CD4-positive, alpha-beta T cell treated with Interleukin-15 for 4 hours (primary cell): ENCODE data around the gene PLA2G4D.

ENCODE experiments used
- DNase-seq: peaks from one replicate; pipeline ENCODE4 v3.0.0-alpha.2; 2020; ENCODE audit warnings: low spot score

PLA2G4D gene

DNA sequence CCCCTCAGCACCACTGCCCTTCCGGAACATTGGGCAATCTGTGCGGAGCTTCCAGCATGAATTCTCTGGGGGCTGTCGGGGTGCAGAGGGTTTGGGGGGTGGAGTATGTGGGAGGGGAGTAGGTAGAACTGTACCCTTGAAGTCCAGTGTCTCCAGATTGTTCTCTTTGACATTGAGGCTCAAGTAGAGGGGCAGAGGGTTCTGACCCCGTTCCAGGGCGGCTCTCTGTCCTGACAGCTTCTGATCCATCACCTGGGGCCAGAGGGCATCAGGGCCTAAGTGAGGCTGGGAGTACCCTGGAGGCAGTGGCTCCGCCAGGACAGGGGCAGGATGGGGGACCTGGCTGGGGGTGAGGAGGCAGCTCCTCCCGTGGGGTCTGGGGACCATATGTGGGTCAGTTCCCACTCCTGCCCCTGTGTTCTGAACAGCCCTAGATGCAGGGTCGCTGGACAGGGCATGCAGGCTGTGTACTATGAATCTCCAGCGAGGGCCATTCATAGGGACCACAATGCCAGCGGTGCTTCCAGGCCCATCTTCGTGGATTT lies 22.1 kb downstream of the PLA2G4D start:
- DNase-seq, result no peak

DNA sequence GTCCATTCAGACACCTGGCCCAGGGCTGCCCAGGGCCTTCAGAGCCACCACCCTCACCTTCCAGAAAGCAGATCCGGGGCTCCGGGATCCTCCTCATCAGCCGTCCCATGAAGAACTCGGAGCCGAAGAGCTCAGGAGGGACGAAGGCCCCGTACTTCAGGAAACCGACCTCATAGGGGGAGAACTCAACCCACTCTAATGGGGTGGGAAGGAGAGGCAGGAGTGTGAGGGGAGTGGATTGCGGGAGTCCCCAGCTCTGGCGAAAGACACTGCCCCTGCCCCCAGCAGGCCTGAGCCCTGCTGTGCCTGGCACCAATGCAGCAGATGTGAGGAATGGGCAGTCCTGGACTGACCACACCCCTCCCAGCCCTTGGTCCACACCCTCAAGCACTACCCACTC lies 22.6 kb downstream of the PLA2G4D start:
- no peak for DNase-seq

DNA sequence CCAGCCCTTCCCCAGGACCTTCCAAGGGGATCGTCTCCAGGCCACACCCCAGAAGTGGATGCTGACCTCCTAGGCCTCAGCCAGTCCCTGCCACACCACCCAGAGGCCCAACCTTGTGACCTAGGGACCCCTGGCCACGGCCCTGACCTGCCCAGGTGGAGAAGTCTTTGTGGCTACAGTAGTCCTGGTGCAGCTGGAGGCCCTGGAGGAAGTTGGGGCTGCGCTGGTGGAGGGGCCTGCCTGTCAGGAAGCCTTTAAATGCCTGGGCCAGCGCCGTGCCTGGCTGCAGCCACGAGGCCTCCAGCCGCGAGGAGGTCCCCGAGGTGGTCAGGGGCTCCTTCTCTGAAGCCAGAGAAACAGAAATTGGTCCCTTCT lies 23.4 kb downstream of the PLA2G4D start:
- no peak for DNase-seq

DNA sequence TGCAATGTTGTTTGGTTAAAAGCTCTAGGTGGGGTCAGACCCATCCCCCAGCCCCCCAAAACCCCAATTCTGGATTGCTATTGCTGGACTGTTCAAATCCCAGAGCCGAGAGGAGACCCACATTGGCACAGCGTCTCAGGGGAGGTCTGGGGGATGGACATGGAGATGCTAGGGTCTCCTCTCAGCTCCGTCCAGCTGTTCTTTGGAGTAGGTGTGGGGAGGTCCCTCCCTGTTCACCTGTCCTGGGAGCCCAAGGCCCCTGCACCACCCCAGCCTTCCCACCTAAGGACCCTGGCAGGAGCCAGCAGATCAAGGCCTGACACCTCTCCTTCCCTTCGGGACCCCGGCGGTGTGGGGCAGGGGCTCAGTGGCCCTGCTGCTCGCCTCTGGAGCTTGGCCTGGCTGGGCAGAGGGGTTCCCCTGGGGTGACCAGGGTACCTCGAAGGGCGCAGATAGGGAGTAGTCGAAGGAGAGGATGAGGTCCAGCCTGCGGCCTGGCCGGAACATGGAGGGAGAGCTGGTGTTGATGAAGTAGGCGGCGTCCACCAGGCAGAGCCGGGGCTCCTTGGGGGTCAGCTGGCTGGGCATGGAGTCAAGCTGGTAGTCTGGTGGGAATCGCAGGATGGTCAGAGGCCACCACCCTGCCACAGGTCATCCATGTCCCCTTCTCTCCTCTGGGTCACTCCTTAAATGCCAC lies 23.9 kb downstream of the PLA2G4D start:
- DNase-seq, result no peak

DNA sequence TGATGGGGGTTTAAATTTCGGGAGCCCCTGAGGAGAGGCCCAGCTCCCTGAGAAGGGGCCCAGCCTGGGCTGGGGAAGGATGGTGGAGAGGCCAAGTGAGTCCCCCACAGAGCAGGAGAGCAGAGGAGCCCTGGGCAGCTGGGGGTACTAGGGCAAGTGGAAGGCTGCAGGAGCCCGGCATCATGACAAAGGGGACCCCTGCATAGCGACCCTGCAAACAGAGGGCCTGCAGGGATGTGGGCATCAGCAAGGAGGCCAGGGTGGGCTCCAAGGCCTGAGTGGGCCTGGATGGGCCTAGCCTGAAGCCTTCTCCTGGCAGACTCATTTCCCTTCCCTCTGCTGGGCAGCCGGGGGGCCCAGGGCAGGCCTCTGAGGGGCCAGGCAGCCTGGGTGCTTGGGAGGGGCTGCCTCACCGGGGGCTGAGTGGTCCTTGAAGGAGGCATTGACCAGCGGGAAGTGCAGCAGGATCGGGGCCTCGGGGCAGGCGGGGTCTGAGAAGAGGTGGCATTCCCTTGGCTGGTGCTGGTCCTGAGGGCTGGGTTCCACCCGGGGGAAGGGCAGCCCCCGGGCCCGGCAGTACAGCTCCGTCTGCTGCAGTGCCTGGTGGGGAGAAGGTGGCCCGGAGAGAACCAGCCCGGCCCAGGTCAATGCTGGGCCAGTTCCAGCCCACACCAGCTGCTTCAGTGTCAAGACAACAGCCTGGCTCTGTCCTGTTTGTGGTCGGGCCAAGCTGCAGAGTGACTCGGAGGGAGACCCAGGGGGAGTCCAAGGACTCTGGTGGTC lies 24.7 kb downstream of the PLA2G4D start:
- no peak for DNase-seq

DNA sequence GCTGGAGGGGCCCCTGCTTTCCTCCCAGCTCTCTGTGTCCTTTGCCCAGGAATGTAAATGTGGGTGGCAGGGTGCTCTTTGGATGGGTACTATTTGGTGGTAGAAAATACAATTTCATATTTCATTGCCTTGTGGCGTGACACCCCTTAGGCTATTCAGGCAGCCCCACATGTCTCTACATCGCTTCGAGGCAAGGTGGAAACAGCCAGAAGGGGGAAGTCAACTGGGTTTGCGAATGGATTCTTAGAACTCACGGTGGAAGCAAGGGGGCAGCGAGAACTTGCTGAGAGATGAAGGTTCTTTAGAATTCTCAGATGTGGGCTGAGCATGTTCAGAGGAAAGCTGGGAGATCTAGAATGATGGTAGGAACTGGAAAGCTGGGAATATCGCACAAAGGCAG lies 25.3 kb downstream of the PLA2G4D start:
- no peak for DNase-seq

DNA sequence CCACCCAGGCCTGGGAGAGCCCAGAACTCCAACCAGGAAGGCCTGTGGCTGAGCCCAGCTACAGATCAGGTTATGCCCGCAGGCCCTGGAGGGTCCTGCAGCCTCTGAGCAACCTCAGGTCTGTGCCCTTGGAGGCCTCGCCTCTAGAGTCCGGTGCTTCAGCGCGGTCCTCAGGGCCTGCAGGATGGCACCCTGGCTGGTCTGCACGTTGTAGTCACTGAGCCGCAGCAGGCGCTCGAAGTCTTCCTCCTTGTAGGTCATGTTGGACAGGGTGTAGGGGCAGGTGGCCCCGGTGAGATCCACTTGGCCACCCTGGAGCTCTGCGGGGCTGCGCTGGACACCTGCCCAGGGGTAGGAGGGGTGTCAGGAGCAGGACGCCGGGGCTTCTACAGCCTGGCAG lies 25.8 kb downstream of the PLA2G4D start:
- no peak for DNase-seq

DNA sequence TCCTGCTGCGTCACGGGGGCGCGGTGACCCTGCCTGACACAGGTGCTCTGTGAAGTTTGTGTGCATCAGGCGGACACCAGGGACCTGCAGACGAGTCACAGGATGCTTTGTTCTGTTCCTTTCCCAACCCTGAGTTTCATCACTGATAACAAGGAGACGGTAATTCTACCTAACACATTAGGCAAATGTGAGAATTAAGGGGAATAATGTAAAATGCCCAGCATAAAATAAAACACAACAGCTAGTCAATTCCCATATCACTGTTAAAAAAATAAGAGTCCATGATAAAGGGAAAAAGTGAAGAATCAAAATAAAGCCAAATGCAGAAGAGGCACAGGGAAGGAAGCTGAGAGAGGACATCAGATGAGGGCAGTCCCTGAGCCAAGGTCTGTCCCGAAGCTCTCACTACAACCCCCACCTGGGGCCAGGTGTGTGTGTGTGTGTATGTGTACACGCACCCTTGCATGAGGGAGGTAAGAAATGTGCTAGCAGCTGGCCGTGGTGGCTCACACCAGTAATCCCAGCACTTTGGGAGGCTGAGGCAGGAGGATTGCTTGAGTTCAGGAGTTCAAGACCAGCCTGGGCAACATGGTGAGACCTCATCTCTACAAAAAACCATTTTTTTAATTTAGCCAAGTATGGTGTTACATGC lies 27.5 kb downstream of the PLA2G4D start:
- no peak for DNase-seq

DNA sequence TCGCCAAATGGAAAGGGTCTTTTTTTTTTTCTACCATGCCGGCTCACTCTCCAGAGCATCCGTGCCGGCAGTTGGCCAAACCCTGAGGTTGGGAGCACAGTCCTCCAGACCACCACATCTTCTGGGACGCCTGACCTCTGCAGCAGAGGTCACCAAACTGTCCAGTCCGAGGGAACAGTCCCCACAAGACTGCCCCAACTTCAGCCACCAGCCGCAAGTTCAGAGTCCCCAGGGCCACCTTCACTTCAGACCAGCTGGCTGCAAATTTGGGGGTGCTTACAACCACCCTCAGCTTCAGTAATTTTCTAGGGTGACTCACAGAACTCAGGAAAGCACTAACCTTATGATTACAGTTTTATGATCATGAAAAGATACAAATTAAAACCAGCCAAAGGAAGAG lies 28.9 kb downstream of the PLA2G4D start:
- no peak for DNase-seq

DNA sequence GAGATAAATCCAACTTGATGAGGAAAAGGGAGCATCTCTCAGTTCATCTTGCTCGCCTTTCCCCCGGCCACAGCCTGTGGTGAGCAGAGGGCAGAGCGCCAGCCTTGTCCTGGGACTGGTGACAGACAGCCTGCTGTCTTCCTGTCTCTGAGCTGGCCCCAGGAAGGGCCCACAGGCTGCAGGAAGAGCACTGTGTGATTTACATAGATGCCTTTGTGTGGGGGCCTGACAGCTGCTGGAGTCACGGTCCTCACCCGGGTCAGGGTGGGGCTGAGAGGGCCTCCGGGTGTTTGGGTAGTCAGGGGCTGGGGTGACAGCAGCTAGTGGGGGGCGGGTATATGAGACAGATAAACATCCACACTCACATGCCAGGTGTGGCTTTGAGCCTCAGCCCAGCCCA lies 29.3 kb downstream of the PLA2G4D start:
- no peak for DNase-seq

DNA sequence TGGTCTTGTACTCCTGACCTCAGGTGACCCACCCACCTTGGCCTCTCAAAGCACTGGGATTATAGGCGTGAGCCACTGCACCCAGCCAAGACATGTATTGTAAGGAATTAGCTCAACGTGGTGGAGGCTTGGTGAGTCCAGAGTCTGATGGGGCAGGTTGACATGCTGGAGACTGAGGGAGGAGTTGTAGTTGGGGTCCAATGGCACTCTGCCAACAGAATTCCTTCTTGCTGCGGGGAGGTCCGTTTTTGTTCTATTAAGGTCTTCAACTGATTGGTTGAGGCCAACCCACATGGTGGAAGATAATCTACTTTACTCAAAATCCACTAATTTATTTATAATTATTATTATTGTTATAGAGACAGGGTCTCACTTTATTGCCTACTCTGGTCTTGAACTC lies 30.1 kb downstream of the PLA2G4D start:
- no peak for DNase-seq

DNA sequence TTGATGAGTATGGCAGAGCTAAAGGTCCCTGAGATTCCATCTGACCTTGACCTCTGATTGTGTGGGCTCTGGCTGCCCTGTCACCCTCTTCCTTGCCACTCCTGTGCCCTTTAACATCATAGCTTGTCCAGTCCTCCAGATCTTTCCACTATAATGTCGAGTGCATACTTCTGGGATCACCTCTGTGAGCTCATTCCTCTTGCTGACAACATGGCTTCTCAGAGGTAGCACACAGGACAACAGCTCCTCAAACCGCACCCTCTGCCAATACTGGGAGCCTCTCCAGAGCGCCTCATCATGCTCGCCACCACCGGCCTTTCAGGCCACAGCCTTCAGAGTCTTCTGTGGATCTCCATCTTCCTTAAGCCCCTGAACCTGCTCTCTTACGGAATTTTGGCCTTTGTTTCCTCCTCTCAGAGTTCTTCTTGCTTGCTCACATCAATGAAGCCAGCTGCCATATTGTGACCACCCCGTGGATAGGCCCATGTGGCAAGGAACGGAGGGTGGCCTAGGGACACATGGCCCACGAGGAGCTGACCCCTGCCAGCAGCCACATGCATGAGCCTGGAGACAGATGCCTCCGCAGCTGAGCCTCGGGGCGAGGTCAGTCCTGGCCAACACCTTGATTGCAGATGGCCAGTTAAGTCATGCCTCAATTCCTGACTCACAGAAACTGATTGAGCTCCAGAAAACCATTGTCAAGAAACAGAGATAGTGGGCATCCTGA lies 31.1 kb downstream of the PLA2G4D start:
- no peak for DNase-seq

DNA sequence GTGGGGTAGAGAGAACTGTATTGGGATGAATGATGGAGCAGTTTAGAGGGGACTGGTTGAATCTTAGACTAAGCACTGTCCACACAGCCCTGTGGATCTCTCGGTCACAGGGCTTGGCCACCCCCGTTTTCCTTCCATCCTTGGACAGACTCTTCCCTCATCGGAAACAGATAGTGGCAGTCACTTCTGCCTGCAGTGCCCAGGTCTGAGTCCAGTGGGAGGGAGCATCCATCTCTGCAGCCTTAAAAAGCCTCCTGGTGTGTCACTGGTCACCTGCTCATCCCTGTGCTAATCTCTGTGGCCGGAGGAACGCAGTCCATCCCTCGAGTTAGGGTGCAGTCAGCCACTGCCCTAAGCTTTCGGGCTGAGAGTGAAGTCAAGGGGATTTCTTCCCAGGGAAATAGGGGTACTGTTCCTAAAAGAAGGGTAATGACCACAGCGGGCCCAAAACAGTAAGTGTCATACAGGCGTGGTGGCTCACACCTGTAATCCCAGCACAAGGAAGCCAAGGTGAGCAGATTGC lies 32.0 kb downstream of the PLA2G4D start:
- no peak for DNase-seq

DNA sequence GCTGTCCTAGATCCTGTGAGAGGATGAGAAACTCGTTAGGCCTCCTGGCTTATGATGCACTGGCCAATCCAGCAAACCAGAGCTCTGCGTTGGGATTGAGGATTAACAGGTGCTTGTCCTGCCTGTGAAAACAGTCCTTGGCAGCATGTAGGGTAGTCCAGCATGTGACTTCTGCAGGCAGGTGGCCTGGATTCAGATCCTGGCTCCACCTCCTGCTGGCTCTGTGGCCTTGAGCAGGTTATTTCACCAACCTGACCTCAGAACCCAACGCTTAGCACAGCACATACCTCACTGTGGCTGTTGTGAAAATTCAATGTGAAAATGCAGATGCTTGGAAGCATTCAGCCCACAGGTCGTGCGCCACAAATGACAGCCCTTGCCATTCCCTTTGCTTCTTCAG lies 33.6 kb downstream of the PLA2G4D start:
- no peak for DNase-seq

DNA sequence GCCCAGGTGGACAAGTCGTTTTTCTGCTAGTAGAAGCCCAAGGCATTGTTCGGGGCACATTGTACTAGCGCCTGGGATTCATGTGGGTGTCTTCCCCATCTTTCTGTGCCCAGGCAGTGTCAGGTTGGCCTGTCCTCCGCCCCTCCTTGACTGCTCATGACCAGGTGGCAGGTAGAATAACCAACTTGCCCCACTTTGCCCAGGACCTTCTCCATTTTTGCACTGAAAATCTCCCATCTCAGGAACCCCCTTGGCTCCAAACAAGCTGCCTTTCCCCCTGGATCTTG lies 33.9 kb downstream of the PLA2G4D start:
- DNase-seq, result no peak

DNA sequence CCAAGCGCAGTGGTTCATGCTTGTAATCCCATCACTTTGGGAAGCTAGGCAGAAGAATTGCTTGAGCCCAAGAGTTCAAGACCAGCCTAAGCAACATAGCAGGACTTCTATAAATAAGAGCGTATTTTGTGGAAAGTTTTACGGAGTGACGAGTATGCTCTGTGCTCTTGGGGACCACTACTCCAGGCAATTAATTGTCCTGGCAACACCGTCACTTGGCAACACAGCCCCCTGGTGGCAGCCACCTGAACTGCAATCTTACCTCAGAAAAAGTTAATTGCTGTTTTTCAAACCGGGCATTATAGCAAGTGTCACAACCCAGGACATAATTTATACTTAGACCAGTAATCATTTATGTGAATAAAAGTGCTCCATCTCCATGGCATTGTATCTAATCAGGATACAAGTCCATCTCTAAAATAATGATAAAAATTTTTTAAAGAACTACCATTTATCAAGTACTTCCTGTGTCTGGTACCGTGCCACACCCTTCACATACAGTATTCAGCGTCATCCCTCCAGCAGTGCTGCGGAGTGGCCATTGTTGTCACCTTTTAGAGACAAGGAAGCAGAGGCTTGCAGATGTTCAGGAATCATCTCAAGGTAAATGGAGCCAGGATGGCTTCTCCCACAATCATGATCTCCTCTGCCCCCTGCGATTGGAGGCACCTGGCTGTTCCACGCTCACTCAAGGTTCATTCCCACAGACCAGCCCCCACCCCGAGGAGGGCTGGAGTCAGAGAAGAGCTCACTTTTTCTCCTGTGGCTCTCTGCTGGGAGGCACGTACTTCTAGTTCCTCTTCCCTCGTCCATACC lies 34.5 kb downstream of the PLA2G4D start:
- DNase-seq, result peak; percentile 74

DNA sequence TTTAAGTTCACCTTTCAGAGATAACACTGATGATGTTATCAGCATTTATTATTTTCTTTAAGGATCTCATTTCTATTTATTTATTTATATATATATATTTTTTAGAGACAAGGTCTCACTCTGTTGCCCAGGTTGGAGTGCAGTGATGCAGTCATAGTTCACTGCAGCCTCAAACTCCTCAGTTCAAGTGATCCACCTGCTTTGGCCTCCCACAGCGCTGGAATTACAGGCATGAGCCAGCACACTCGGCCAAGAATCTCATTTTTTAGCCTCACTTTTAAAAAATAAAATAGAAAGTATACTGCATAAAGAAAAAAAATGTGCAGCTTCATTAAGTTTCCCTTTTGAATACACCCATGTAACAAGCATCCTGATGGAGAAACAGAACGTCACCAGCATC lies 35.6 kb downstream of the PLA2G4D start:
- no peak for DNase-seq

DNA sequence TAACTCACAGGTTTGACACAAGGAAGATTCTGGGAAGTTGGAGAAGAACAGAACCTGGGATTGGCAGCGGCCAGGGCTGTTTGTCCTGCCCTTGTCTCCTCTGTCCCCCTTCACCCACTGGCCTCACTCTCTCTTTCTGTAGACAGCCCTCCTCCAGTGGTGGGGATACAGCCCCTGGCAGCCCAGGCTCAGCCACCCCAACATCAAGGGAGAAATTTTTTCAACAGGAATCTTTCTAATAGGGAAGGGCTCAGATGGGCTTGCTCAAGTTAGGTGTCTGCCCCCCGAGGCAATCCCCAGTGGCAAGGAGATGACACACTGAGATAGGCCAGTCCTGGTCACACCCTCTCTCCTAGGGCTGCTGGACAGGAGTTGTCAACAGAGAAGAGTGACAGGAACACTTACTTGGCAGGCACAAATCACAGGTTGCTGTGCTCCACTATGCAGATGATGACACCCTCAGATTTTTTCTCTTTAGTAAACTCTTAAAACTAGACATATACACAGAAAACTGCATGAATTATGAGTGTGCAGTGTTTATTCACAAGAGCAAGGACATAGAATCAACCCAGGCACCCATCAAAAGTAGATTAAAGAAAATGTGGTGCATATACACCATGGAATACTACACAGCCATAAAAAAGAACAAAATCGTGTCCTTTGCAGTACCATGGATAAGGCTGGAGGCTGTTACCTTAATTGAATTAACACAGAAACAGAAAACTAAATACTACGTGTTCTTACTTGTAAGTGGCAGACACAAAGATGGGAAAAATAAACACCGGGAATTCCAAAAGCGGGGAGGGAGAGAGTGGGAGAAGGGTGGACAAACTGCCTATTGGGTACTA lies 36.3 kb downstream of the PLA2G4D start:
- no peak for DNase-seq

DNA sequence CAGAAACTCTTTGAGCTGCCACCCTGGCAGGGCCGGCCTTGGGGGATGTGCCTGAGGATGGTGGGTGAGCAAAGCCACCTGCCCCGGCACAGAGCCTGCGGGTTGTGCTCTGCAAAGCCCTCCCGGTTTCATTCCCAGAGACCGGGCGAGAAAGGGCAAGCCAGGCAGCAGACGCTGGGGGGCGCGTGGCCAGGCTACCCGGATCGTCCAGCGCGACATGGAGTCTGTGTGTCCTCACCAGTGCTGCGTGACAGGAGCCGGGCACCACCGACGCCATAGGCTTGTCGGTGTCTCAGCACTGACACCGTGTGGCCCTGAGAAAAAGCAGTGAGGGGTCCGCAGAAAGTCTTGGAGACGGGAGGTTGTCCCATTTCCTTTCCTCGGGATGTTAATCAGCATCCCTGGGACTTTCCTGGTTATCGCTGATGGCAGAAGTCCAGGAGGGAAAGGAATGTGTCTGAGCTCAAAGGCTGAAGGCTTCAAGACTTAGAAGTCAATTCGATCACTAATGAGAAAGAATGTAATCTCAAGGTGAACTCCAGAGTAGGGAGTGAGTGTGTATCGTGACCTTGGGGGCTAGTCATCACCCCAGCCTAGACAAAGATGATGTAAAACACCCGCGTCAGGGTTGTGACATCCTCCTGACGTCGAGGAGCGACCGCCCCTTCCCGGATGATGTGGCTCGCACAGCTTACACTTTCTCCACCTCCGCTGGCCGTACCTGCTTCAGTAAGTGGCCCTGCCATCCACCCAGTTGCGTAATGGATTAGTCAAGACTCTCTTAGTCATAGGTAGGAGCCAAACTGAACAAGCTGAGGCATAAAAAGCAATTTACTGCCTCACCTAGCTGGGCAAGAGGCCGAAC lies 37.2 kb downstream of the PLA2G4D start:
- DNase-seq, result peak; percentile 54

DNA sequence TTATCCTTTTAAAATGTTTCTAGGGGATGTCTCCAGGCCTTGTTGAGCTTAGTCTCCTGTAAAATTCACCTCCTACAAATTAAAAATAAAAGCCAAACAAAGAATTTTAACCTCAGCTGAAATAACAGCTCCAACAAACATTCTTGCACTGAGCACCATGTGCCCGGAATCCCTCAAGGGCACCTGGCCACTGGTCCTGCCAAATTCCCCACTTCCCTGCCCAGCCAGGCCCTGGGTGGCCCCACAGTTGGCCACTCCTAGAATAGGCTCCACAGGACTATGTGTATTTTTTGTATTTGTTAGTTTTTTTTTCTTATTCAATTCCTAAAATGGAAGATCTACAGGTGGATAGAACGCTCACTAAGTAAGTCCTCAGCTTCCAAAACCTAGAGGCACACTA lies 40.4 kb downstream of the PLA2G4D start:
- no peak for DNase-seq
